Measurements from ENCODE around the gene ARL15.

GRCh38 chr5:53930457-53930856, 379.9 kb downstream of the ARL15 start:
- TF ChIP-seq, protein P1, sequence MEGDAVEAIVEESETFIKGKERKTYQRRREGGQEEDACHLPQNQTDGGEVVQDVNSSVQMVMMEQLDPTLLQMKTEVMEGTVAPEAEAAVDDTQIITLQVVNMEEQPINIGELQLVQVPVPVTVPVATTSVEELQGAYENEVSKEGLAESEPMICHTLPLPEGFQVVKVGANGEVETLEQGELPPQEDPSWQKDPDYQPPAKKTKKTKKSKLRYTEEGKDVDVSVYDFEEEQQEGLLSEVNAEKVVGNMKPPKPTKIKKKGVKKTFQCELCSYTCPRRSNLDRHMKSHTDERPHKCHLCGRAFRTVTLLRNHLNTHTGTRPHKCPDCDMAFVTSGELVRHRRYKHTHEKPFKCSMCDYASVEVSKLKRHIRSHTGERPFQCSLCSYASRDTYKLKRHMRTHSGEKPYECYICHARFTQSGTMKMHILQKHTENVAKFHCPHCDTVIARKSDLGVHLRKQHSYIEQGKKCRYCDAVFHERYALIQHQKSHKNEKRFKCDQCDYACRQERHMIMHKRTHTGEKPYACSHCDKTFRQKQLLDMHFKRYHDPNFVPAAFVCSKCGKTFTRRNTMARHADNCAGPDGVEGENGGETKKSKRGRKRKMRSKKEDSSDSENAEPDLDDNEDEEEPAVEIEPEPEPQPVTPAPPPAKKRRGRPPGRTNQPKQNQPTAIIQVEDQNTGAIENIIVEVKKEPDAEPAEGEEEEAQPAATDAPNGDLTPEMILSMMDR (IDR thresholded peaks at IDR 0.05): no peak
- TF ChIP-seq POLR2A (IDR thresholded peaks at IDR 0.05): no peak
